OCI-M2 (cell line): ENCODE data around the gene SIRPG.
"Not testable (repeated sequence)": the region's sequence is repeated elsewhere in the genome, so short reads cannot be mapped to it uniquely, and the experiment has no call there.

Experiments
- DNase-seq: peaks from one replicate; lab custom pipeline; 2025; ENCODE audit not compliant: unreplicated experiment; lab: John Stamatoyannopoulos, UW

SIRPG gene

DNA sequence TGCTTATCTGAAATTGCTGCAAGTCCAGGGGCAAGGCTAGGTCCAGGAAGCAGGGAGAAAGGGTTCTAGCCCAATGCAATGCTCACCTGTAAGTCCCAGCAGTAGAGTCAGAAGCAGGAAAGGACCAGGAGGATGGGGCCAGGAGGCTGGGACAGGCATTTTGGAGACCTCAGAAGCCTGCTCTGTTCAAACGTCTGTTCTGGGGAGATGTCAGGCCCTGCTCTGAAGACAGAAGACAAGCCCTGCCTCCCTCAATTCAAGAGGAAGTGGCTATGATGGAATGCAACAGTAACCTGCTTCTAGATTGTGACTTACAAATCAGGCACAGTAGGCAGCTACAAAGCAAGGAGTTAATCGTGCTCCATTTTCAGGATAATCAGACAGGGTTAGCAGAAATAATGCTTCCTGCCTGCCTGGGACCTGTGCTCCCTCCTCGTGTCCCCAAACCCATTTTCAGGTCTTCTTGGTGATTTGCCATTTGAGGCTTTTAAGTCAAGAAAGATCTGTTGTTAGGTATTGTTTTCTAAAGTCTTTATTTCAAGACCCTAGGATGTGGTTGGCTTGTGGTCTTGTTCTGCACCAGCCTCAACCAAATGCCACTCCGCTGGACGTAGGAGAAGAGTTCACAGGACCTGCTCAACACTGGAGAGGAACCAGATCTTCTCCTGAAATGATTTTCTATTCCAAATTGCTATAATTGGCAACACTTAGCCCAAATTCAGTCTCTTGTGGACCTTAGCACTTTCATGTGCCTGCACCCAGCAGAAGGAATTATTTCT is at the start of gene SIRPG:
Gene SIRPG, minus strand, starts transcription at position 224 of the 779 bp plus-strand sequence. Its CDS starts 65 bp downstream, at position 159.
- DNase-seq = no peak

DNA sequence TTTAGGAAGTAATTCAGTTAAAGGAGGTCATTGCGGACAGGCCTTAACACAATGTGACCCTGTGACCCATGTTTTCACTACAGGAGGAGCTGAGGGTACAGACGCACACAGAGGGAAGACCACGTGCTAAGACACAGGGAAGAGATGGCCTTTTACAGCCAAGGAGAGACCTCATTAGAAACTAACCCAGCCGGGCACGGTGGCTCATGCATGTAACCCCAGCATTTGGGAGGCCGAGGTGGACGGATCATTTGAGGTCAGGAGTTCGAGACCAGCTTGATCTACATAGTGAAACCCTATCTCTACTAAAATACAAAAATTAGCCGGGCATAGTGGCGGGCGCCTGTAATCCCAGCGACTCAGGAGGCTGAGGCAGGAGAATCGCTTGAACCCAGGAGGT is 49.3 kb upstream of the SIRPG start:
- DNase-seq = not testable (repeated sequence)

DNA sequence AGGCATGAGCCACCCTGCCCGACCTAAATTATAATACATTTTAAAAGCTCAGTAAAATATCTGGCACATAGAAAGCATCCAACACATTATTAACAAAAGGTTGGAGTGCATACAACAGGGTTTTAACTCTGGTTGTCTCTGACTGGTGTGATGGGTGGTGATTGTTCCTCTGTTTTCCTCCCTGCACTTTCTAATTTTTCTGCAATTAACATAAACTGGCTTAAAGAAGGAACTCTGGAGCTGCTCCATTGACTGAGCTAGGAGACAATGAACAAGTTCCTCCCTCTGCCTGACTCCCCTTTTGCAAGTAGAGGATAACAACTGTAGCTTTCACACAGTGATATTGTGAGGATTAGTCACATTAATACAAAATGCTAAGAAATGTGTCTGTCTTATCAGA is 48.5 kb upstream of the SIRPG start:
- no peak for DNase-seq

DNA sequence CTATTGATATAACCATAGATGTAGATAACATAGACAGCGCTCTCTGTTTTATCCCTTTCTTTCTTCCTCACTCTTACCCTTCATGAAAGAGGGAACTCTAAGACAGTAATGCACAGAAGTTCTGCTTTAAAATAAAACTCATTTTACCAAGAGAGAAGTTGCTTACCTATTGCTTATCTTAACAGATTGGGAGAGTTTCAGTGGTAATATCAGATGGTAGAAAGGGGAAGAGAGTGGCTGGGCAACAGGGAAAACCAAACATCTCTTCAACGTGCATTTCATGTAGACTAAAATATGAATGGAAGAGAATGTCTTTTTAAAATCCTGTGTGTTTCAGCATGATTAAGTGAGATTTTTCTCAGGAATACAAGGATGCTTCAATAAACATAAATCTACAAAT is 45.3 kb upstream of the SIRPG start:
- DNase-seq = no peak

DNA sequence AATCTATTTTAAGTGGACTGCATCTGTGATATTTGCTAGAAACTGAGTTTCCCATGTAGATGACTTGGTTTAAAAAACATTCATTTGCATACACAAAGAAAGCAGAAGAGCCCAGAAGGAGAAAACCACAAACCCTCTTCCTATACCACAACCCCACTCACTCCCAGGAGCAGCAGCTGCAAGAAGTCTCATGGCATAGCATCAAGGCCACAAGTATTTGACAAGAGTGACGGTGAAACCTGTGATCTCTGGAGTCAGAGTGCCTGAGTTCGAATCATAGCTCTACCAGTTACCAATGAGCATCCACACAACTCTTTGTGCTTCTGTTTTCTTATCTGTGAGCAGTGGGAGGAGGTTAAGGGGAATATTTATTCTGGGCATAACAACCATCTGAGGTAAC is 44.7 kb upstream of the SIRPG start:
- DNase-seq = no peak

DNA sequence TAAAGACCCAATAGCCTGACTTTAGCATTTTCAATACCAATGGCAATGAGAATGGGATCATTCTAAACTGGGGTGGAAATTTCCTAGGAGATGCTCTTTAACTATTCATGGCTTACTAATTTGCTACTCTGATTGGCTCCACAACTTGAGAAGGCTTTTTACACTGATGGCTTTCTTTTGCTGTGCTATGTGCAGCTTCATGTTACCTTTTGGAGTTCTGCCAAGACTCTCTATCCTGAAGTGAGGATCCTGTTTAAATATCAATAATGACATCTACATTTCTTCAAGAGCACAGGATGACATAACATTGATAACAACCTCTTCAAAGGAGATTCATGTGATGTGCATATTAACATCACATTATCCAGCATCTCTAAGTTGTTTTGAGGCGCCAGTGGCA is 43.4 kb upstream of the SIRPG start:
- DNase-seq = no peak

DNA sequence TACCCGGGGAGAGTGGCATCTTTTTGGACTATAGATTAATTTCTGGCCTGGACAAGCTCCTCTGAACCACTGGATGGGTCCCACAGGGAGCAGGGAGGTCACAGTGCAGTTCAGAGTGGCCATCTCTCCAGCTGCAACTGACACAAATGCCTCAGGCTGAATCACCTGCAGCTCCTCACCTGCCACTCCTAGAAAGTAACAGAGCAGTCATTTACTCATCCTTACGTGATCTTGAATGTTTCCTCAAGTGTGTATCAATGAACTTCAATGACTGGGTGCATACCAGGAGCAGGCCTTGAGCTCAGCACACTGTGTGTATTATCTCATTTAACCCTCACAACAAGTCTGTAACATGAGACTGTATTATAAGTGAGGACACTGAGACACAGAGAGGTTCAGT is 40.0 kb upstream of the SIRPG start:
- DNase-seq = no peak

DNA sequence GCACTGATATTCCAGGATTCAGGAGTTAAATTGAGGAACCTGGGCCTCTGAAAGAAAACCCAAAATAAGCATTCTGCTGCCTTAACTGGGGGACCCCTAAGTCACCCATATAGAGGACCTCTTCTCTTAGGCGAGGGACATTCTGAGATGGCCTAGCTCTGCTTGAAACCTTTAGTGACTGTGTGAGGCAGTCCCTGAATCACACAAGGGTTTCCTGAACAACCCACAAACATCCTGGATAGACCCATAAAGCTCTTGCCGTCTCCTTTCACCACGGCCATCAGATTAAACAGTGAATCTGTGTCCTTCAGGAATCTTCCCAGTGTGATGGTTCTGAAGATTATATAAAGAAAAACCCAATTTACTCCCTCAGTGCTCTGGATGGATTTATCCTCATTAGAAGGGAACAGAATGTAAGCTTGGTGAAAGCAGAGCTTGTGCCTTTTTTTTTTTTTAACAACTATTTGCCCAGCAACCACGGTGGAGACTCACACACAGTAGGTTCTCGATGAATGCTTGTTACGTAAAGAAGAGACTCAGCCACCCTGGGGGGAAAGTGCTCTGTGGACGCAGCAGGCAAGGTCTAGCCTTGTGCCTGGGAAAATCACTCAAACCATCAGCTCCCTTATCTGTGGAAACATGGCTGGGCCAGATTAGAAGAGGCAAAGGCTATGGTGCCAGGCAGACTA is 39.1 kb upstream of the SIRPG start:
- DNase-seq = no peak

DNA sequence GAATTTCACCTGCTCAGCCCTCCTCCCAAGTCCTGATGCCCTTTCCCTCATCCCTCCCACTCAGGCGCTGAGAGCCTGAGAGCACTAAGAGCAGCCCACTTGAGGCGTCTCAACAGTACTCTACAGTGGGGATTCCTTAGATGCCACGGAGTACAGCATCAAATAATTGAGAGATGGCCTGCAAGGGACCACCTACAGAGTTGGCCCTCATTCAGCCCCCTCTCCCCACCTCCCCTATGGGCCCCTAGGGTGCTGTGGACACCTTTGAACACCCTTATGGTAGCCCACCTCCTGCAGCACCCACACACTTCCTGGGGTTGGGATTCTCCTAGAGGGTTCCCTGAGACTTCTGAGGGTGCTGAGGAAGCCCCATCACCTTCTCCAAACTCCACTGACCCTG is 37.1 kb upstream of the SIRPG start:
- no peak for DNase-seq

DNA sequence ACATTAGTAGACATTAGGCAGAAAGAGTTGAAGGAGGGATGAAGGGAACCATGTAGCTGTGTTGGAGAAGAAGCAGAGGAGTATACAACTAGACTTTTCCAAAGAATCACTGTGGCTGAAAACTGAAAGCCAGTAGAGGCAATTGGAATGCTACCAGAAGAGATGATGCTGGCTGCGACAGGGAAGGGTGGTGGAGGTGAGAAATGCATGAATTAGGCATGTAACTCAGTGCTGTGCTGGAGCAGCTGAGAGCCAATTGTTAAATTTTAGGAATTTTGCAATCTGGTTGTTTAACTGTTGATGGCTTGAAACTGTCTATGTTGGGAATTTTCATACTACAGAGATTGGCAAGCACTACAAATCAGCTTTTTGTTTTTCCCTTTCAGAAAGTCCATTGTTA is 35.8 kb upstream of the SIRPG start:
- DNase-seq = no peak

DNA sequence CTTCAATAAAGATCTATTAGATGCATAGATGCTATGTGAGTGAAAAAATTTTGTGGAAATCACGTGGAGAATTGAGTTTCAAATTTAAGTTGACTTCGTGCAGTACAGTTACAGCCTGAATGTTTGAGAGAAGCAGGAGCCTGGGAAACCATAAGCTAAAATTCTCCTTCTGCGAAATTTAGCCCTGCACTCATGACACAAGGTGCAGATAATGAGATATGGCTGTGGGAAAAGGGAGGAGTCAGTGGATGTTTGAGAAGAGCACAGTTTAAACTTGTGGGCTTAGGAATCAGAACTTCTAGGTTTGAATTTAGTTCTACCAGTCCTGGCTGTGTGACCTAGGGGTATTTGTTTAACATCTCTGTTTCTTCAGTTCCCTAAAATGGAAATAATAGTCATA is 32.1 kb upstream of the SIRPG start:
- DNase-seq = no peak

DNA sequence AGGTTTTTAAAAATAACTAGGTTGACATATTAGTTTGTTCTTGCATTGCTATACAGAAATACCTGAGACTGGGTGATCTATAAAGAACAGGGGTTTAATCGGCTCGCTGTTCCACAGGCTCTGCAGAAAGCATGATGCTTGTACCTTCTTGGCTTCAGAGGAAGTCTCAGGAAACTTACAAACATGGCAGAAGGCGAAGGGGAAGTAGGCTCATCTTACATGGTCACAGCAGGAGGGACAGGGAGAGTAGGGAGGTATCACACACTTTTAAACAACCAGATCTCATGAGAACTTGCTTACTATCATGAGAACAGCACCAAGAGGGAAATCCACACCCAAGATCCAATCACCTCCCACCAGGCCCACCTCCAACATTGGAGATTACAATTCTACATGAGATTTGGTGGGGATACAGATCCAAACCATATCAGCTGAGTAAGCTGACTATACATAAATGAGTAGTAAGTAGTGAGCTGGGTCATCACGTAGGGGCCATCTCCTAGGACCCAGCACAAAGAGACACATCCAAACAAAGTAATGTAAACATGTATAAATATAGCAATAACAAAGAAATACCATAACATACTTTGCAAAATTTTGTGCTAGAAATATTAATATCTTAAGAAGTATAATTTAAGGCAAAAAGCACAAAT is 31.4 kb upstream of the SIRPG start:
- DNase-seq = no peak

DNA sequence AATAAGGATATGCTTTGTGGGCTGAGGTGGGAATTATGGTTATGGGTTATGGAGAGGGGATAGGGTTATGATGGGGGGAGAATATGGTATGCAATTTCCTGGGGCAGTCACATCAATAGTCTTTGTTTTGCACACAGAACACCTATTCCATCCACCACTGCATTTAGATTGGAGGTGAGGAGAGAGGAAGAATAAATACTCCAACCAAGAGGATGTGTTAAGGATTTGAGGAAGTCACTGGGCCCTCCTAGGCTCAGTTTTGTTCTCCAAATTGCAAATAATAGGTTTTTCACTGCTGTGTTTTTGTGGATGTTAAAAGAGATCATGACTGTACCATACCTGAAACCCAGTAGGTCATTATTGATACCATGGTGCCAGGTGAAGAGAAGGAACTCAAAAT is 29.5 kb upstream of the SIRPG start:
- DNase-seq = no peak

DNA sequence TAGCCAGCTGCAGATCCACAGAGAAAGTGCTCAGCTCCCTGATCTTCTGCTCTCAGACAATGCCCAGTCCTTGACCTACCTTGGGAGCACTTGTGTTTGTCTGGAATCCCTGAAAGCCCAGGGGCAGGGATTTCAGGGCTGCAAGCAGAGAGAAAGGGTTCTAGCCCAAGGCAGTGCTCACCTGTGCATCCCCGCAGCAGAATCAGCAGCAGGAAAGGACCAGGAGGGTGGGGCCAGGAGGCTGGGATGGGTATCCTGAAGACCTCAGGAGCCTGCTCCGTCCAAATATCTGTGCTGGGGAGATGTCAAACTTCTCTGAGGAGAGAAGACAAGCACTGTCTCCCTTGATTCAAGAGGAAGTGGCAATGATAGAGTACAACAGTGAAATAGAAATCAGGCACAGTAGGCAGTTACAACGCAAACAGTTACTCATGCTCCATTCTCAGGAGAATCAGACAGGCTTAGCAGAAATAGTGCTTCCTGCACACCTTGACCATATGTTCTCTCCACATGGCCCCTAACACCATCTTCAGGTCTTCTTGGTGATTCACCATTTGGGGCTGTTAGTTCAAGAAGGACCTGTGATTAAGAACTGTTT is 28.7 kb upstream of the SIRPG start:
- DNase-seq = no peak

DNA sequence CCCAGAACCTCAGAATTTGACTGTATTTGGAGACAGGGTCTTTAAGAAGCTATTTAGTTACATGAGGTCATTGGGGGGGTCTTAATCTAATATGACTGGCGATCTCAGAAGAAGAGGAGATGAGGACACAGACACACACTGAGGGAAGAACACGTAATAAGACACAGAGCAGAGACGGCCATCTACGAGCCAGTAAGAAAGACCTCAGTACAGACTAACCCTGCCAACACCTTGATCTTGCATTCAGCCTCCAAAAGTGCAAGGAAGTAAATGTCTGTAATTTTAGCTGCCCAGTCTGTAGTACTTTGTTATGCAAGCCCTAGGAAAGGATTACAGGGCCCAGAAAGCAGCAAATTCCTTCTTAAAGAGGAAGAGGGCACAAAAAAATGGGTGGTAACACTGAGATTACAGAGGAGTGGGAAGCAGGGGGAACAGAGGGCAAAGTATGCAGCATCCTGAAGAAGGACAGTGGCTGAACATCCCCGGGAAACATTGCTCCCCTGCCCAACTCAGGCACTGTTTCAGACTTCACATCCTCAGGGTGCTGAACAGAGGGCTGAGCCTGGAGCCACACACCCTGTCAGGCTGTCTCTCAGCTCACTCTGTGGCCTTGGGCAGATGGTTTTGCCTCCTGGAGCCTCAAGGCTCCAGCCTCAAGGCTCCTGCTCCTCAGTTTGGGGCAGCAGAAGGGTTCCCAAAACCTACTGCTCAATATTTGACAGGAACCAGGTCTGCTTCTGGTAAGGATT is 27.9 kb upstream of the SIRPG start:
- DNase-seq = no peak

DNA sequence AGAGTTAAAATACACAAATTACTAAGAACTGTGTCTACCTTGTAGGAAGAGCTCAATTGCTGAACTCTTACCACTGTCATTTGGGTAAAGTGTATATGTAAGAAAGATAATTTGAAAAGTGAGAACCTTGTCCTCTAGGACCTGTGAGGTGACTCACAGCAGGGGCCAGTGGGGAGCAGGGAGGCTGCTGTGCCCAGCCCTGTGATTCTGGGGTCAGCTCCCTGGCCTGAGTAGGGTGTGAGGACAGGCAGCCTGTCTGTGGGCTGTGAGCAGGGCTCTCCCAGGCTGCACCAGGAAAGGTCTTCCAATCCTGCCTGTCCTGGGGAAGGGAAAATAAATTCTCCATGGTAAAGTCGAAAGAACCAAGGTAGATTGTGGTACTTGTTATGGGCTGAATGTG is 27.3 kb upstream of the SIRPG start:
- no peak for DNase-seq

DNA sequence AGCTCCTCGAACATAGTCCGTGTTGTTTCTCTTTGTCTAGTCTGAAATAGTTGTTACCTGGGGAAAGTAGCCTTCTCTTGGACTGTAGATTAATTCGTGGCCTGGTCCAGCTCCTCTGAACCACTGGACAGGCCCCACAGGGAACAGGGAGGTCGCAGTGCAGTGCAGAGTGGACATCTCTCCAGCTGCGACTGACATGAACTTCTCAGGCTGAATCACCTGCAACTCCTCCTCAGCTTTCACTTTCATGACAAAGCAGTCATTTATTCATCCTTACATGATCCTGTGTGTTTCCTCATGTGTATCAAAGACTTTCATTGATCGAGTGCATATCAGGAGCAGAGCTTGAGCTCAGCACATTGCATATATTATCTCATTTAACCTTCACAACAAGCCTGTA is 19.1 kb upstream of the SIRPG start:
- DNase-seq = no peak

DNA sequence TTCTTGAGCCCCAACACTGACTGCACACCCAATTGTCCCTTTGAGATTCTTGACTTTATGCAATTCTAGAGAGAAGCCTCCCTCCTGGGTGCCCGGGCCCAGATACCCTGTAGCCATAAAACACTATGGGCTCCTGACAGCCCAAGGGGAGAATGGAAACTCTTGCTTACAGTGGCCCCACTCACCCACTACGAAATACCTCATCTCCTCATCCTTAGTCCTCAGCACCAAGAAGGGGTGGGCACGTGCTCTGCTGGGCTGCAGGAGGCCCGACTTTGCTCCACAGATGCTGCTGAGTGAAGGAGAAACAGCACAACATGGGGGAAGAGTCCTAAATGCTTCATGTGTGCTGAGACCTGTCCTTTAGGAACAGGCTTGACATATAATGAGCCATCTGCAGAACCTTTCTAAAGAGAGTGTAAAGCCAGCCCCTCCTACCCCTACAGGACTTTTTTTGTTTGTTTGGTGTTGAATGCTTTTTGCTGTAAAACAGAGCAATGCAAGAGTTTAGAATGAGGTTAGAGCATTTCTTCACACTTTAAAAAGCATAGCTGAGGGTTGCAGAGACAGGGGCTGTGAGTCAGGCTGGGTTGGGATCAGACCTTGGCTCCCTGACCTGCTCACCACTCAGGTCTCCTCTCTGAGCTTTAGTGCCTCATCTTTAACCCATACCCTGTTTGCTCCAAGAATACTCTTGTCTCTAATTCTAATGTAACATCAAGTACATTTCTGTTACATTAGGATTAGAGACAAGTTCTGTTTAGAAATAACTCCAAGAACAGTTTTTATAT is 17.6 kb upstream of the SIRPG start:
- DNase-seq = no peak

DNA sequence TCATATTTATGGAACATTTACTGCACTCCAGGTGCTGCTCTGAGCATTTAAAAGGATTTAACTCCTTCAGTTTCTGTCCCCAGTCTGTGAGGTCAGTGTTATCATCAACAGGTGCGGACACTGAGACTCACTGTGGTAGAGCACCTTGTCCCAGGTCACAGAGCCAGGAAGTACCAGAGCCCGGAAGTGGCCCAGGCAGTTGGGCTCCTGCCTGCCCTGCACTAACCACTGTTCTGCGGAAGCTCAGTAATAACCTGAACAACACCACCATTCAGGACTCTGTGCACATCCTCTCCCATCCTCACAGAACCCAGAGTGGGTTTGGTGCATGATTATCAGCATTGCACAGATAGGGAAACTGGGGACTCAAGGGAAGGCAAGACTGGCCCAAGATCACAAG is 16.8 kb upstream of the SIRPG start:
- no peak for DNase-seq

DNA sequence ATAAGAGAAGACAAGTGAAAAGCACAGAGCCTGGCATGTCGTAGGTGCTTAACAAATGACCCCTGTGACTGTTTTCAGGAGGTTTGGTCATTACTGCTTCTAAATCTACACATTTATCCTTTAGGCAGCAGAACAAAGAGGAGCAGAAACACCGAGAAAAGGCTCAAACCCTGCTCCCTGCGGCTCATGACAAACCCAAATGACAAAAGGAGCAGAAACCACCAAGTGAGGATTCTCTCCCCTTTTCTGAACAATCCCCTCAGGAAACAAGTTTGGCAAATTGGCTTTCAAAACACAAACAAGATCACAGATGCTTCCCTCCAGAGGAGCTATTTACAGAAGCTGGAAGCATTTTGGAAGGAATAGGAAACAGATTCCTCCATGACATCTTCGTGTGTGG is 15.8 kb upstream of the SIRPG start:
- DNase-seq = no peak
